Measurements from ENCODE around the gene ZNF644.

Gene ZNF644

DNA sequence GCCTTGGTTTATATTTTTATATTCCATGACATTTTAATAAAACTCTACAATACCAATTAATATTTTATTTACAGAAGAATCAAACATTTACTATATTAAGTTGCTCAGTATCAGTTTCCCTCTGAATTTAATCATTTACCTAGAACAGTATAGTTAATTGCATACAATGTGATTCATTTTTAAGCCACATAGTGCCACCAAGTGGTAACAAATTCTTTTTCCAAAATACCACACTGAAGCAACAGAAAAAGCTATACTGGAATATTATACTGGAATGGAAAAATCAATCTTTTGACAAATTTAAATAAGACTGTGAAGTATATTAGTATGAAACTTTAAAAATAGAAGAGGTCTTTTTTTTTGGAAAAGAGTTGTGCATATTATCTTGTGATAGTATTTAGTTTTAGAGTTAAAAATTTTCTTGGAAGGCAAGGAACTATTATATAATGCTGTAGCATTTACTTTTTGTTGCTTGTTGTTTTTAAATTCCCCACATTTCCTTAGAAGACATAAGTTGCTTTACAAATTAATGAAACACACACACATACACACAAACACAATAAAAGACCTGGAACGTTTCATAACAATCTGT is 57.3 kb downstream of the ZNF644 start:
- TF ChIP-seq, protein P1, sequence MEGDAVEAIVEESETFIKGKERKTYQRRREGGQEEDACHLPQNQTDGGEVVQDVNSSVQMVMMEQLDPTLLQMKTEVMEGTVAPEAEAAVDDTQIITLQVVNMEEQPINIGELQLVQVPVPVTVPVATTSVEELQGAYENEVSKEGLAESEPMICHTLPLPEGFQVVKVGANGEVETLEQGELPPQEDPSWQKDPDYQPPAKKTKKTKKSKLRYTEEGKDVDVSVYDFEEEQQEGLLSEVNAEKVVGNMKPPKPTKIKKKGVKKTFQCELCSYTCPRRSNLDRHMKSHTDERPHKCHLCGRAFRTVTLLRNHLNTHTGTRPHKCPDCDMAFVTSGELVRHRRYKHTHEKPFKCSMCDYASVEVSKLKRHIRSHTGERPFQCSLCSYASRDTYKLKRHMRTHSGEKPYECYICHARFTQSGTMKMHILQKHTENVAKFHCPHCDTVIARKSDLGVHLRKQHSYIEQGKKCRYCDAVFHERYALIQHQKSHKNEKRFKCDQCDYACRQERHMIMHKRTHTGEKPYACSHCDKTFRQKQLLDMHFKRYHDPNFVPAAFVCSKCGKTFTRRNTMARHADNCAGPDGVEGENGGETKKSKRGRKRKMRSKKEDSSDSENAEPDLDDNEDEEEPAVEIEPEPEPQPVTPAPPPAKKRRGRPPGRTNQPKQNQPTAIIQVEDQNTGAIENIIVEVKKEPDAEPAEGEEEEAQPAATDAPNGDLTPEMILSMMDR (IDR thresholded peaks at IDR 0.05; ENCODE audit: poor library complexity, severe bottlenecking), result peak; percentile 76
- ATAC-seq (ENCODE audit: low read depth) (peak; percentile 61), DNase-seq (ENCODE audit: low spot score) (no peak)
- H3K36me3 ChIP-seq (ENCODE audit: low read depth), result peaks cover 28% of the 10 kb centered on the region
- H3K9me3 ChIP-seq (ENCODE audit: severe bottlenecking), result no peaks in the 10 kb centered on the region
- H3K4me1 ChIP-seq (ENCODE audit: insufficient read depth, poor library complexity, severe bottlenecking), result peaks cover 24% of the 10 kb centered on the region
- H3K27ac ChIP-seq (ENCODE audit: poor library complexity, severe bottlenecking), result no peak overlapping the region
- H3K27me3 ChIP-seq (ENCODE audit: insufficient read depth, poor library complexity, severe bottlenecking), result no peaks in the 10 kb centered on the region
- no peak overlapping the region for H3K4me3 ChIP-seq (ENCODE audit: severe bottlenecking)

DNA sequence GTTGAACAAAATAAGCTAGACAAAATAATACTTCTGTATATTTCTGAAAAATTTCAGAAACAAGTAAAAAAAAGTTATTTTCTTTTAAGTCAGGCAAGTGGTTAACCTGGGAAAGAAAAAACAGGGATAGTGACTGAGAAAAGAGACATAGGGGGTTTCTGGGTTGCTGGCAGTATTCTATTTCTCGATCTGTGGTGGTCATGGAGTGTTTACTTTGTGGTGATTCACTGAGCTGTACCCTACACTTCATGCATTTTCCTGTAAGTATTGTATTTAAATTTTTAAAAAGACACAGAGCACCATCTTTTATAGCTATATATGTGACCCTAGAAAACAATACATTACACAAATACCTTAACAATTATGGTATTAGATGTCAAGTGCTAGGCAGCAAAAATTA is 58.2 kb downstream of the ZNF644 start:
- no peak overlapping the region for H3K27ac ChIP-seq (ENCODE audit: poor library complexity, severe bottlenecking)
- DNase-seq (ENCODE audit: low spot score), result no peak
- TF ChIP-seq, protein P1 (IDR thresholded peaks at IDR 0.05; ENCODE audit: poor library complexity, severe bottlenecking), result no peak
- no peaks in the 10 kb centered on the region for H3K27me3 ChIP-seq (ENCODE audit: insufficient read depth, poor library complexity, severe bottlenecking)
- no peak for ATAC-seq (ENCODE audit: low read depth)
- peaks cover 26% of the 10 kb centered on the region for H3K36me3 ChIP-seq (ENCODE audit: low read depth)
- H3K4me1 ChIP-seq (ENCODE audit: insufficient read depth, poor library complexity, severe bottlenecking), result peaks cover 29% of the 10 kb centered on the region
- H3K9me3 ChIP-seq (ENCODE audit: severe bottlenecking), result no peaks in the 10 kb centered on the region
- H3K4me3 ChIP-seq (ENCODE audit: severe bottlenecking), result no peak overlapping the region

DNA sequence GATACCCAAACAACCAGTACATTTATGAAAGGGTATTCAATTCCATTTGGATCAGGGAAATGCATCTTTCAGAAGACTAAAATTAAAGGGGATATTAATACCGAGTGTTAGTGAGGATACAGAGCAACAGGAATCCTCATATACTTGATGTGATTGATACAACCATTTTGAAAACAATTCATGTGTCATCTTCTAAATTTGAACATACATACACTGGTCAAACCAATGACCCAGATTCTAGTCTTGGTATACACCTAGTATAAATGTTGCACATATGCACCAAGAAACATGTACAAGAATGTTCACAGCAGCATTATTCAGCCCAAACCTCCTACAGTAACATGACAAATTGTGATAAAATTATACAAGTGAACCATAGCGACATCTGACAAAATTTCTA is 58.6 kb downstream of the ZNF644 start:
- H3K27me3 ChIP-seq (ENCODE audit: insufficient read depth, poor library complexity, severe bottlenecking), result no peaks in the 10 kb centered on the region
- TF ChIP-seq, protein P1 (IDR thresholded peaks at IDR 0.05; ENCODE audit: poor library complexity, severe bottlenecking), result no peak
- no peaks in the 10 kb centered on the region for H3K9me3 ChIP-seq (ENCODE audit: severe bottlenecking)
- ATAC-seq (ENCODE audit: low read depth) (no peak), DNase-seq (ENCODE audit: low spot score) (no peak)
- H3K36me3 ChIP-seq (ENCODE audit: low read depth), result peaks cover 24% of the 10 kb centered on the region
- H3K27ac ChIP-seq (ENCODE audit: poor library complexity, severe bottlenecking), result no peak overlapping the region
- H3K4me3 ChIP-seq (ENCODE audit: severe bottlenecking), result no peak overlapping the region
- peaks cover 29% of the 10 kb centered on the region for H3K4me1 ChIP-seq (ENCODE audit: insufficient read depth, poor library complexity, severe bottlenecking)

DNA sequence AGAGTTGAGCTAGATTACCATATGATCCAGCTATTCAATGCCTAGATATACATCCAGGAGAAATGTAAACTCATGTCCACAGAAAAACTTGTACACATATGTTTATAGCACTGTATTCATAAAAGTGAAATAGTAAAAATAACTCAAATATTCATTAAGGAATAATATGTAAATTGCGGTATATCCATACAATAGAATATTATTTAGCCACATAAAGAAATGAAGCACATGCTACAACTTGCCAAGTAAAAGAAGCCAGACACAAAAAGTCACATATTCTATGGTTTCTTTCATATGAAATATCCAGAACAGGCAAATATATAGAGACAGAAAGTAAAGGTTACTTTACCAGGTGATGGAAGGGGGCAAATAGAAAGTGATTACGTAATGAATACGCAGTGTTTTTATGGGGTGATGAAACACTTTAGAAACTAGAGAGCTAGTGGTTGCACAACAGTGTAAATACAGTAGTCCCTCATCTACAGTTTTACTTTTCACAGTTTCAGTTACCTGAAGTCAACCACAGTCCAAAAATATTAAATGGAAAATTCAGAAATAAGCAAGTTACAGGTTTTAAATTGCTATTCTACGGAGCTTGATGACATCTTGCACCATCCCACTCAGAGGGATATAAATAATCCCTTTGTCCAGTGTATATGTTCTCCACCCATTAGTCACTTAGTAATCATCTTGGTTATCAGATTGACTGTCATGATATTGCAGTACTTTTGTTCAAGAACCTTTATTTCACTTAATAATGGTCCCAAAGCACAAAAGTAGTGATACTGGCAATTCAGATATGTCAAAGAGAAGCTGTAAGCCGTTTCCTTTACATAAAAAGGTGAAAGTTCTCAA is 62.3 kb downstream of the ZNF644 start:
- H3K27me3 ChIP-seq (ENCODE audit: insufficient read depth, poor library complexity, severe bottlenecking), result no peaks in the 10 kb centered on the region
- peaks cover 26% of the 10 kb centered on the region for H3K4me1 ChIP-seq (ENCODE audit: insufficient read depth, poor library complexity, severe bottlenecking)
- H3K27ac ChIP-seq (ENCODE audit: poor library complexity, severe bottlenecking), result peak overlapping the region; percentile 18
- H3K9me3 ChIP-seq (ENCODE audit: severe bottlenecking), result no peaks in the 10 kb centered on the region
- no peak overlapping the region for H3K4me3 ChIP-seq (ENCODE audit: severe bottlenecking)
- DNase-seq (ENCODE audit: low spot score), result no peak
- H3K36me3 ChIP-seq (ENCODE audit: low read depth), result peaks cover 21% of the 10 kb centered on the region
- TF ChIP-seq, protein P1 (IDR thresholded peaks at IDR 0.05; ENCODE audit: poor library complexity, severe bottlenecking), result no peak
- ATAC-seq (ENCODE audit: low read depth), result peak; percentile 87

DNA sequence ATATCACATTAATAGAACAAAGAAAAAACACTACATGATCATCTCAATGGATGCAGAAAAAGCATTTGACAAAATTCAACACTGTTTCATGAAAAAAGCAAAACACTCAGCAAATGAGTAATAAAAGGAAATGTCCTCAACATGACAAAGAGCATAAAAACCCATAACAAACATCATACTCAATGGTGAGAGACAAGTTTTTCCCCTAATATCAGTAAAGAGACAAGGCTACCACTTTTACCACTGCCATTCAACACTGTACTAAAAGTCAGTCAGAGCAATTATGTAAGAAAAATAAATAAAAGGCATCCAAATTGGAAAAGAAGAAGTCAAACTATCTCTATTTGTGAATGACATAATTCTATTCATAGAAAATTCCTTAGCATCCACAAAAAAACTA is 64.3 kb downstream of the ZNF644 start:
- no peak overlapping the region for H3K27ac ChIP-seq (ENCODE audit: poor library complexity, severe bottlenecking)
- H3K9me3 ChIP-seq (ENCODE audit: severe bottlenecking), result no peaks in the 10 kb centered on the region
- ATAC-seq (ENCODE audit: low read depth), result no peak
- H3K4me1 ChIP-seq (ENCODE audit: insufficient read depth, poor library complexity, severe bottlenecking), result peaks cover 15% of the 10 kb centered on the region
- 0 out of 2 replicates have a peak, but pooled peaks cover 7% of the 10 kb centered on the region for H3K36me3 ChIP-seq (ENCODE audit: low read depth)
- no peaks in the 10 kb centered on the region for H3K27me3 ChIP-seq (ENCODE audit: insufficient read depth, poor library complexity, severe bottlenecking)
- TF ChIP-seq, protein P1 (IDR thresholded peaks at IDR 0.05; ENCODE audit: poor library complexity, severe bottlenecking), result no peak
- no peak for DNase-seq (ENCODE audit: low spot score)
- no peak overlapping the region for H3K4me3 ChIP-seq (ENCODE audit: severe bottlenecking)

All from RWPE2 (cell line).